Jurkat, Clone E6-1 (cell line): ENCODE results near the gene FASTK.
A peak's percentile ranks its signal among the peaks of the same experiment; 100 is the strongest.

Experiments used
- DNase-seq: peaks from one replicate; pipeline ENCODE4 v3.0.0-alpha.2; 2011; ENCODE audit warnings: low read depth, low spot score
- H3K4me3 ChIP-seq: 2 replicates; pipeline ENCODE4 v1.5.1; 2011; ENCODE audit warnings: mild to moderate bottlenecking, low read length, control low read depth, moderate library complexity

Gene FASTK

DNA sequence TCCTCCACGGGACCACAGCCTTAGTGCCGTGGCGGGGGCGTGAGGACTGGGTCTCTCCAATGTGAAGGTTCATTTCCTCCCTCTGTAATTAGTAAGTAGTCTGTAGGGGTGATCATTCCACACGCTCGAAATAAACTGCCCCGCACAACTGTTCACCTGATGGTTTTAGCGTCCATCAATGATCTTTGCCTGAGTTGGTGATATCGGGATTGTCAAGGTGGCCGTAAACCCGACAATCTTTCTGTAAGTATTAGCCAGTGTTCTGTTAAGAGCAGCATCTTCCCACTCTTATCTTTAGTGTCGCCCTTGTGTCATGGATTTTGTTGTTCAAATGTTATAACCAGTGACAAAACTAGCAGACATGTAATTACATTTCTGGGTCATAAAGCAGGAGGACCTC, 23.4 kb upstream of the FASTK start:
- no peak for DNase-seq
- H3K4me3 ChIP-seq = no peak overlapping the region

DNA sequence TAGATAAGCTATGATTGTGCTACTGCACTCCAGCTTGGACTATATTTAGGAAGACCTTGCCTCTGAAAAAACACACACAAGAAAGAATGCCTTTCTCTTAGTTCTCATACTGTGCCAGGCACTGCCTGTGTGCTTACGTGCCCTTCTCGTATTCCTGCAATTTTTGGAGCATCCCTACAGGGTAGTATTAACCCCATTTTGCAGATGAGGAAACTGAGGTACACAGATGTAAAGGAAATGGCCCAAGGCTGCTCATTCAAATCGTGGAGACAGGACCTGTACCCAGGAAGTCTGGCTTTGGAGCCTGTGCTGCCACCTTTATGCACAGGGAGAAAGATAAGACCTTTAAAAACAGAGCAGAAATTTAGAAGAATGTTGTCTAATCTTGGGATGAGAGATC, 22.4 kb upstream of the FASTK start:
- no peak for DNase-seq
- H3K4me3 ChIP-seq = no peak overlapping the region

DNA sequence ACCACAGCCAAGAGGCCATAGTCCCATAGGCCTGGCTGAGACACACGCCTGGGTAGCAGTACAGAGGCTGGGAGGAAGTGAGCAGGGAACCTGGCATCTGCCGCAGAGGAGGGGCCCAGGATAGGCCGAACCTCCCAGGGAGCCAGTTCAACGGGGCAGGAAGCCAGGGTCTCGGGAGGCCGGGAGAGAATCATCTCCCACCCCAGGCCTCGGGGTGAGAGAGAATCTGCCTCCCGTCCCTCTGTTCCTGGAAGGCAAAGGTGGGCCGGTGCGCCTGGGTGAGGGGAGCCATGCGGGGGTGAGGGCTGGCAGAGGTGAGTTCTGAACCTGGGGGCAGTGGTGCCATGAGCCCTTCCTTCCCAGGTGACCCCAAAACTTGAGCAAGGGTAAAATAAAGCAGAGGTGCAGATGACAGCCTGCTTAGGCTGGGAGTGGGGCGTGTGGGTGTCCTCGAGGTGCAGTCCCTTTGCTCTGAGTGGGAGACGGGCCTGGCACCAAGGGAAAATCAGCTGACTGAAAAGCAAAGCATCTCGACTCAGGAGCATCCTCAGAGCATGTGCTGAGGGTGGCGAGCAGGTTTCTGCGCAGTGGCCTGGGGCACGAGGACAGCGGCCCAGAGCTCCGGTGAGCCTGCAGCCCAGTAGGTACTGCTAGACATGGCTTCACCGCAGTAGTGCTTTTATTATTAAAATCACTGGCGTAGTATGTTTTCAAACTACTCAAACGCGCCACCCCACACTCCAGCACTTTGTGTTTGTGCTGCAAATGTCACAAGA, 21.2 kb upstream of the FASTK start:
- H3K4me3 ChIP-seq = no peak overlapping the region
- DNase-seq = no peak

DNA sequence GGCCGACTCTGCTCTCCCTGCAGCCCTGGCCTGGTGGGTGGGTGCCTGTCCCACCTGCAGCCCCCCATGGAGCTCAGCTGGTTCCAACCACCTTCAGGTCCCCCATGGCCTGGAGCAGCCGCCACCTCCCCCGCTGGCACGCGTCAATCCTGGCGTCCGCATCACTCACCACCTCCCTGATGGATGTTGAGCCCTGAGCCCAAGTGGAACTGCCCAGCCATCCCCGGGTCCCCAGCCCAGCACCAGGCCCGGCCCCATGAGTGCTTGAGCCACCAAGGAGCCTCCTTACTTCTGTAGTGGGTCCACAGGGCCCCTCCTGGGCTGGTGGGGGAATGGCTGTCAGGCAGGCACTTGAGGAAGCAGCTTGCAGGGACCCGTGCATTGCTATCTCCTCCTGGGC, 20.3 kb upstream of the FASTK start:
- no peak overlapping the region for H3K4me3 ChIP-seq
- DNase-seq = no peak

DNA sequence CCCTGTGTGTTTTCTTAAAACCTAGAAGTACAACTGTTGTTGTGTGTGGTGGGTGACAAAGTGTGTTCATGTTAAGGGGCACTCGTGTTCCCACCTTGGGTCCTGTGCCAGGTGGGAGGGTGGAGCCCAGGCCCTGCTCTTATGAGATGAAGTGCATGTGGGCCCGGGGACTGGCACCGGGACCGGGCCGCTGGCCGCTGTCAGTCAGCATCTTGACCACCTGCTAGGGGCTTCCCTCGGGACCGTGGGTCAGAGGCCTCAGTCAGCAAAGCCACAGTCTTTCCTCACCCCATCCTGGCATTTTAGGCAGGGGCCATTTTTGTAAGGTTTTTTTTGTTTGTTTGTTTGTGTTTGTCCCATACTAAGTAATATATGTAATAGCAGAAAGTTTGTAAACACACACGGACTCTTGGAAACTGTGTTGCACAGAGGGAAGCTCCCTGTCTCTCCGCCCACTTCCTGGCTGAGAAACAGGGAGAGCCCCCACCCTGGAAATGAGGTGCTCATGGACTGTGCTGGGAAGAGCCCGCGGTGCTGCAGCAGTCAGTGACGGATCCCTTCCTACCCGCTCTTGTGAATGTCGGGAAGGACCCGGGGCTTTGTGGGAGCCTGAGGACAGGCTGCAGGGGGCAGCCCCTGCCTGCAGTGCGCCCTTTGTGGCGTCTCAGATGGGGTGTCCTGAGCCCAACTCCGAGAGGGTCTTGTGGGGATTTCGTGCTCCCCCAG, 19.0 kb upstream of the FASTK start:
- no peak for DNase-seq
- no peak overlapping the region for H3K4me3 ChIP-seq

DNA sequence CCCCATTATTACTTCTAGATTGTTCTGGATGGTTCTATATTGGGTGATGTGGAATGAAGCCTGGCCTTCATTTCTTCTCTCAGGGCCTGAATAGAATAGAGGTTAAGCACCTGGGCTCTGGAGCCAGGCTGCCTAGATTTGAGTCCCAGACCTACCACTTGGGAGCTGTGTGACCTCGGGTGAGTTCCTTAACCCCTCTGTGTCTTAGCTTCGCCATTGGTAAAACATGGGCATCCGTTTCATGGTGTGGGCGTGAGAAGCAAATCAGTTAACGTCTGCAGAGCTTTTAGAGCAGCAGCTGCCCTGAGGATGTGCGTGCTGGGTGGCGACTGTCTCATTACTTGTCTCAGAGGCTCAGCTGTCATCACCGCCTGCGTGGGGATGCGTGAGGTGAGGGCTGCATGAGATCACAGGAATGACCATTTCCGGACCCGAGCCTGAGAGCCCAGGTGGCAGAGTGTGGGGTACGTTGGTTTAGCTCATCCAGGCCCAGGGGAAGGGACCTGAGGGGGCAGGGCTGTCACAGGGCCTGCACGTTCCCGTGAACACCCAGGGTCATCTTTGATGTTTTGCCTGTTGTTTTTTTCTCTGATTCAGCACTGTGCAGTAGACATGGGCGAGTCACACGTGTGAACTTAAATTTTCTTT, 15.3 kb upstream of the FASTK start:
- no peak for DNase-seq
- H3K4me3 ChIP-seq = no peak overlapping the region

DNA sequence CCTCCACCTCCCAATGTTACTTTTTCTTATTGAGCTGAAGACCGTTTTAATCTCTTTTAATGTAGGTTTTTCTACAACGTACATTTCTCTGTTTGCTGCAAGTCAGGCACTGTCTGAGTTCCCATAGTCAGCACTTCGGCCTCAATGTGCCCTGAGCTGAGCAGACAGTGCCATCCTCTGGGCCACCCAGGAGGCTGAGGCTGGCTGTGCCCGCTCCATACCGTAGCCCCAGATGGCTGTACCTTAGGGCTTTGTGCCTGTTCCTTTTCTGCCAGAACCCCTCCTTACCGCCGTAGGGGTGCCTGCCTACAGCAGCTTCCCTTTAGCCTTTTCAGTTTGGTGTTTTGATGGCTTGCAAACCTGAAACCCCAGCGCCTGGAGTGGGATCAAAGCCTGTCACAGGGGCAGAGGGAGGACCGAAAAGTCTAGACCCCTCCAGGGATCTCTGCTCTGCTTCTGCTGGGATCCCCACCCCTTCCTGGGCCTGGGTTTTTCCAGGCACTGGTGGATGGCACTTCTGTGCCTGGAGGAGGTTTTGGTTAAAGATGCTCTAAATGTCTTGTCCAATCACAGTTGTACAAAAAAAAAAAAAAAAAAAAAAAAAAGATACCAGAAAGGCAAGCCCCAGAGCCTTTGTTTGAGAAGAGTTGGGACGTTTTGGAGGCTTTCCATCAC, 14.7 kb upstream of the FASTK start:
- no peak overlapping the region for H3K4me3 ChIP-seq
- no peak for DNase-seq

DNA sequence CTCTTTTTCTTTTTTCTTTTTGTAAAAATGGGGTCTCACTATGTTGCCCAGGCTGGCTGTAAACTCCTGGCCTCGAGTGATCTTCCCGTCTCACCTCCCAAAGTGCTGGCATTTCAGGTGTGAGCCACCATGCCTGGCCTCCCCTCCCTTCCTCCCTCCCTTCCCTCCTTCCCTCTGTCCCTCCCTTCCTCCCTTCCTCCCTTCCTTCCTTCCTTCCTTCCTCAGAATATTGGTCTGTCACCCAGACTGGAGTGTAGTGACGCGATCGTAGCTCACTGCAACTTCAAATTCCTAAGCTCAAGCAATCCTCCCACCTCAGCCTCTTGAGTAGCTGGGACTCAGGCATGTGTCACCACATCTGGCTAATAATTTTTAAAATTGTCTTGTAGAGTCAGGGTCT, 14.1 kb upstream of the FASTK start:
- DNase-seq = no peak
- no peak overlapping the region for H3K4me3 ChIP-seq

DNA sequence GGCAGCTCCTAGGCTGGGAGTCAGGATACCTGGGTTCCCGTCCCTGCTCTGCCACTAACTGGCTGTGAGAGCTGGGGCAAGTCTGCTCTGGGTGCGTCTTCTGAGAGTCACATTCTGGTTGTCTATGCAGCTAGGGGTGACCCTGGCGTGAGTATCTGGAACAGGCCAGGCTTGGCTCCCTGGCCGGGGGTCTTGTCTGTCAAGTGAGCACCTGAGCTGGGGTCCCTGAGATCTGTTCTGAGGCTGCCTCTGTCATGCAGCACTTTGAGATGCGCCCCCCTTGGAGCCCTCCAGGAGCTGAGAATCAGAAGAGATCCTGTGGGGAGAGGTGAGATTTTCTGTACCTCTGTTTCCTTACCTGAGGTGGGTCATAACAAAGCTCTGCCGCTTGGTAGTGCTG, 13.1 kb upstream of the FASTK start:
- no peak overlapping the region for H3K4me3 ChIP-seq
- DNase-seq = no peak

DNA sequence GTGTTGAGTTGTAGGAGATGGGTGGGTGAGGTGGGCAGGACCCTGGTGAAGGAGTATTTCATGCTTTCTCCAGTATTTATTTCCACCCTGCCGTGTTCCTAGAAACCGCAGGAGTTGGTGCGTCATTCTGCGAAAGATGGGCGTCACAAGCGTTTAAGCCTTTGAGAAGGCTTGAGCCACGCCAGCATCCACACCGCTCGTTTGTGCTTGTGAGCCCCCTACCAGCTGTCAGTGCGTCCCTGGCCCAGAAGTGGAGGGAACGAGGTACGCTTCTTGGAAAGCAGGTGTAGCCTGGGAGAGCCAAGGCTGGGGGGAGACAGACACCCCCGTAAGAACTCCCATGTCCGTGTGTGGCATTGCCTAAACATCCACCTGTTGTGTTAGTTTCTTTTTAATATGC, 11.4 kb upstream of the FASTK start:
- DNase-seq = no peak
- H3K4me3 ChIP-seq = no peak overlapping the region

DNA sequence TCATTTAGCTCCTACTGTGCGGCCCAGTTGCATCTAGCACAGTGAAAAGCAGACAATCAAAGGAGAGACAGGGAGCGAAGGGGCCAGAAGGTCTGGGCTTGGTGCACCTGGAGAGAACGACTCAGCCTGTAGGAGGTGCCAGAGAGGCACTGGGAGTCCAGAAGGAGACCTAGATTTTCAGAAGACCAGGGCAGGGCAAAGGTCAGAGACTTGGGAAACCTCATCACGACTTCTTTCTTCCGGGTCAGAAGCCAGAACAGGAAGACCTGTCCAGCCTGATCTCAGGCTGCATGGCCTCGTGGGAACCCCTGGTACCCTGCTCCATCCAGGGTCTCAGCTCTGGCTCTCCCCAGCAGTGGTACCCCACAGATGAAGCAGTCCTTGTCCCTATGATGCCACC, 10.8 kb upstream of the FASTK start:
- DNase-seq = no peak
- no peak overlapping the region for H3K4me3 ChIP-seq

DNA sequence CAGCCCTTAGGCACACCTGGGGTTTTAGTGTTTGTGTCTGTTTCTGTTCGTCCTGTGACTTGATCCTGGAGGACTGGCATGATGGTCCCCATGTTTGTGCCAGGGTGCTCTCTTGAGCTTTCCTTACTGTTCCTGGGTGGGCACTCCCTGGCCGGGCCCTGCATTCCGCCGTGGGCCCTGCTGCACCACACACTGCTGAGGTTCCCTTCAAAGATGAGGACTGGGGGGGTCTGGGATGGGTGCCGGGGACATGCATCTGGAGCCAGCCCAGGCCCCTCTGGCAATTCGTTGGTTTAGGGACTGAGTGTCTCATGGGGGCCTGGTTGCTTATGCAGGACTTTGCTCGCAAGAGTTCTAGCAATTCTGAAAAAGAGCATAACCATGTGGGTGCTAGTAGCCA, 10.4 kb upstream of the FASTK start:
- no peak for DNase-seq
- H3K4me3 ChIP-seq = no peak overlapping the region

DNA sequence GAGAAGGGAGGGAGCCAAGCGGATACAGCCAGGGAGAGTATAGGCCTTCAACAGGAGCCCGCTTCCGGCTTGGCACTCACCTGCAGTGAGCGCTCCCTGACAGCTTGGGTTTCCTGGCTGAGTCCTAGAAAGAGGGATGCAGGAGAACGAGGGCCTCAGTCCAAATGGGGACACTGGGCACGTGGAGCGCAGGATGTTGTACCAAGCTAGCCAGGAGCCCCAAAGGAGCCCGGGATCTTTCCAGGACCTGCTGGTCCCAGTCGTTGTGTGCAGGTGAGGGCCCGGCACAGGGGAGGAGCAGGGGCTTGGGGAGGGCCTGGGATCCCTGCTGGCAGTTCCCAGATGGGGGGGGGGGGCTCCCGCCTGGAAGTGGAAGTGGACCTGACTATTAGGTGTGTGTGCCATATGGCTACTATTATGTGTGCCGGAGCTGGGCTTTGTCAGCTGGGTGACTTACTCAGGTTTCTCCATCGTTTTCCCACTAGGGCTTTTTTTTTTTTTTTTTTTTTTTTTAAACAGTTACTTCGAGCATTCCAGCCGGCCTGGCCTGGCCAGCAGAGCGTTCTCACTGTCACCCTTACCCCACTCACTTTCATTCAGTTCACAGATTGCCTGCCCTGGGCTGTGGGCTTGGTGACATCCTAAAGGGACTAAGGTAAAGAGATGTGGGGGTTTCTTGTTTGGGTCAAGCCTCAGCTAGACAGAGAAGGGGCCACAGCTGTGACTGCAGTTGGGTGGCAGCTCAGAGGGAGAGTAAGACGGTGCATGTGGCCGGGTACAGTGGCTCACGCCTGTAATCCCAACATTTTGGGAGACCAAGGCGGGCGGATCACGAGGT, 9.5 kb upstream of the FASTK start:
- H3K4me3 ChIP-seq = no peak overlapping the region
- DNase-seq = no peak

DNA sequence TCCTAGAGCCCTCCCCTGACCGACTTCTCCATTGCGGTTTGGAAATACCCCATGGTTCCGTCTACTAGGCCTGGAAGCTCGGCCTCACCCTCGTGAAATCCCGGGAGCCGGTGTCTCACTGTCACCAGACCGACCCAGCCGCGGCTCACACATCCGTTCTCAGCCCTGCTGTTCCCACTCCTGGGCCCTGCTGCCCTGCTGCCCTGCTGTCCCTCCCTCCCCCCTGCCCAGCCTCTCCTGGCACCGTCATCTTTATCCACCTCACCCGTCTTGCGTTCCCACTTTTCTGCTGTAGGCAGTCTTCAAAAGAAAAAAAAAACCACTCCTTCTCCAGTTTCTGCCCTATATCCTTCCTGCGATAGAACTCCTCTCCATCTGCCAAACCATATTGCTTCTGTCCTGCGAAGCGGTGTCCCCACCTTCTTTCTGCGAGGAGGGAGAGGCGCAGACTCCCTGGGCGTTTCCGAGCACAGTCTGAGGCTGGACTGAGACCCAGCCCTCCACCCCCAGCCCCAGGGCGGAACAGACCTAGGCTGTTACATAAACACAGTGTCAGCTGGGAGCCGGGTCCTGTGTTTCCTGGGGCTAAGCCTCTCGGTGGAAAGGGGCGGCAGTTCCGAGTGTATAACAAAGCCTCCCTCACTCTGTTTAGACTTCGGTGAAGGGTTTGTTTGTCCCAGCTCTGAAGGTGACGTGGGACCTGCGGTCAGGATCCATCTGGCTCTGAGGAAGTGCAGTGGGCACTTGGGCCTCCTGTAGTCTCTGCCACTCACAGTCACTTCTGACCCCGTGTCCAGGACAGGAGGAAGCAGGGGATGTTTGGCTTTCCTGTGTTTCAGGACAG, 8.5 kb upstream of the FASTK start:
- no peak for DNase-seq
- no peak overlapping the region for H3K4me3 ChIP-seq

DNA sequence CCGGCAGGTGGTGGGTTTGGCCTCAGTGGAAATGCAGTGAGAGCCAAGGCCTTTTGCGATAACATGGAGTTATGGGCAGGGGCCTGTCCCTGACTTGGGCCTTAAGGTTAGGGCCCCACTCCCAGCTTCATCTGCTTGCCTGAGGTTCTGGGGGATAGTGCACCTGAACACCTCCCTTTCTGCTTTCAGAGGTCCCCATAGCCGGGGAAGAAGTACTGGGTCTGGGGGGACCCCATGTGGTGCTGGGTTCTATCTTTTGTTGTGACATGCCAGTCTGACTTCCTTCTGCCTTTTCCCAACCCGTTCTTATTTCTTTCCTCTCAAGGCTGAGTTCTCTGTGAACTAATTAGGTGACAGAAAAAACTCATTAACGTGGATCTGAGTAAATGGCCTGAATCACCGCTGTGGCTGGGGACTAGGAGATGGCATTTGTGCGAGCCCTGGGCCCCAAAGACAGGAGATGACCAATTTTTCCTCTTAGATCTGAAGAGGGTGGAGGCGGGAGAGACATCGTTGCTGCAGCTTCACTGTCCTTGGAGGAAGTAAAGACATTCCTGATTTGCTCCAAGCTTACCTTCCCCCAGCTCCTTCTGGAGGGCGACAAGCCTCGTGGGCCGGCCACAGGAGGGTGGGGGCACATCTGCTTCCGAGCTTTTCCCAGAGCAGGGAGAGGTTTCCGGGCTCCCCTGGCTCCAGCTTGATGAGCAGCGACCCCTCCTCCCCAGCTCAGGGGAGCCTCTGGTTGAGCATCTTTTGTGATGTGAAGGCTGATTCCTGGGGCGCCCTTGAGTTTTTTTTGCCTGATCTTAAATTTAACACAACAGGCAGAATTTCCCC, 7.6 kb upstream of the FASTK start:
- DNase-seq = no peak
- H3K4me3 ChIP-seq = no peak overlapping the region

DNA sequence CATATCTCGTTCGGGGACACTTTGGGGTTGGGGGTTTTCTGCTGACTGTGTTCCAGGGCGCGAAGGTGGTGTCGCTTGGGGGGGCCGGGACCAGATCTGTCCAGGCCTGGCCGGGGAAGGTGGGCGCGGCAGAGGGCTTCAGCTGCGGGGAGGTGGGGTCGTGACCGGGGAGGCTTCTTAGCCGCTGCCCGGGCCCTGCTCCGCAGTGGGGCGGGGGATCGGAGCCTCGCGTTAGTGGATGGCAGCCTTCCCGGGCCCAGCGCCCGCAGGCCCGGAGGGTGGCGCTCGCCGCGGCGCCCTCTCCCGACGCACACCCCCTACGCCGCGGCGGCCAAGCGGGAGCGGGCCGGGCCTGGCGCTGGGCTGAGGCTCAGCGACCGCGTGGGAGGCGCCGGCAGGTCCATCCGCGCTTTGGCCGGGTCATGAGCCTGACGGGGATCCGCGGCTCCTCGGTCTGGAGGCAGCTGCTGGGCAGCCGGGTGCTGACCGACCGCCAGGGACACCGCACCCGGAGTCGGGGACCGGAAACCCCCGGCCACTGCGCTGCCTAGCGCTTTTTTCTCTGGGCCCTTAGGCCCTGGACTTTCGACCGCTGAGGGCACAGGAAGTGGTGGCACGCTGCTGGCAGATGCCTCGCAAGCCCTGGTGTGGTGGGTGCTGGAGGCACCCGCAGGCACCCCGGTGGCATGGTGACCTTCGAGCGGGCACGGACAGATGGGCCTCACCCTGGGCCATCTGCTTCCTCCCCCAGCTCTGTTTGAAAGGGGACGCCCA, 6.8 kb upstream of the FASTK start:
- no peak for DNase-seq
- peak overlapping the region; percentile 60 for H3K4me3 ChIP-seq

DNA sequence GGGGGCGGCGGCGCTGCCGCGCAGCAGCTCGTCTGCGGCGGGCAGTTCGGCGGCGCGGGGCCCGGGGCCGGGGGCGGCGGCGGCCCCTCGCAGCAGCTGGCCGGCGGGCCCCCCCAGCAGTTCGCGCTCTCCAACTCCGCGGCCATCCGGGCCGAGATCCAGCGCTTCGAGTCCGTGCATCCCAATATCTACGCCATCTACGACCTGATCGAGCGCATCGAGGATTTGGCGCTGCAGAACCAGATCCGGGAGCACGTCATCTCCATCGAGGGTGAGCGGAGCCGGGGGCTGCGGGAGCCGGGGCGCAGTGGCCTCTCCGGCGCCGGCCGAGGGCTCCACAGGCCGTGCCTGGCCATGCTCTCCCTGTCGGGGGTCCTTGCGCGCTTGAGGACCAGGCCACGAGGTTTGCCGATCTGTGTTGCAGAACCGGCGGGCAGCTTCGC, 6.2 kb upstream of the FASTK start:
- no peak for DNase-seq

More for the DNA sequence above, 6.2 kb upstream of the FASTK start:
- peak overlapping the region; percentile 60 for H3K4me3 ChIP-seq
